GM21447 (cell line): ENCODE data around the gene MAPK12.

Source experiments
- ATAC-seq: cut with Tn5 transposase; IDR thresholded peaks from one replicate; pipeline ENCODE4 v1.9.1; 2021; ENCODE audit not compliant: unreplicated experiment

MAPK12 gene

DNA sequence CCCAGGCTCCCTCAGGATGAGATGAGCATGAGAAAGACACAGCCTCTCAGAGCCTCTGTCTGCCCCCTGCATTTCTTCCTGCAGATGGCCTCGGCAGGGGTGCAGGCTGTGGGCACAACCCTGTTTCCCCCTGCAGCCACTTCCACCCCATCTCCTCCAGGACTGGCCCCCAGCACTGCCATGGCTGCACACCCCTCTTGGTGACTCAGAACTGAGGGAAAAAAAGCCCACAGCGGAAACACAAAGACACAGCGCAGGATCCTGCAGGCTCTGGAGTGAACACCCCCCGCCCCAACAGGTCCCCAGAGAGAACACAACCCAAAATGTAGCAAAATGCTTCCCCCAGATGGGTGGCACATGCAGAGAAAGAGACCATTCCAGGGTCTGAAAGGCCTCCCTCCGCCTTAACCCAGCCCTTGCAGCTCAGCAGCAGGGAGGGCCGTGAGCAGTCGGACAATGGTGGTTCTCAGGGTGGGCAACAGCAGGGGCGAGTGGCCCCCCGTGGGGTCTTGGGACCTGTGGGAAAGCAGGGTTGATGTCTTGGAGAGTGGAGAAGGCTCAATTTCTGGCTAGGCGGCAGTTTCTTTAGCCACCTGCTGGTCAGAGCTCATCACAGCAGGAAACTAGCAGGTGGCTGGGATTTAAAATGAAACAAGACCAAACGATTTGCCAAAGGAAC is 24.6 kb downstream of the MAPK12 start:
- ATAC-seq: no peak

DNA sequence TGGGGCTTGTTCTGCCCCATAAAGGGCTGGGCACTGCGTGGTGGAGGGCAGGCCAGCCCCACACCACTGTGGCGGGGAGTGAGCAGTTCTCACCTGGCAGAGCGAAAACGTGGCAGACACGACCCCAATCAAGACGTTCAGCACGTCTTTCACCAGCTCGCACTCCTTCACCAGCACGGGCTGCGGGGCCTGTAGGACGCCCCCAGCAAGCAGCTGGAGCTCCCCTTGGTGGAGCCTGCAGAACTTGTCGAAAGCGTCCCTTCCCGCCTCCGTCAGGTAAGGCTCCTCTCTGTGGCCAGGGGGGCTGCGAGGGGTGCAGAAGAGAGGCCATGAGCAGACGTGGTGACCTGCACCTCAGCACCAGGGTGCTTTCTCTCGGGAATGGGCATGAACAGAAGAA is 28.3 kb downstream of the MAPK12 start:
- no peak for ATAC-seq

- no peak for ATAC-seq
These were observed 28.9 kb downstream of the MAPK12 start for GRCh38 chr22:50232481-50233151.

DNA sequence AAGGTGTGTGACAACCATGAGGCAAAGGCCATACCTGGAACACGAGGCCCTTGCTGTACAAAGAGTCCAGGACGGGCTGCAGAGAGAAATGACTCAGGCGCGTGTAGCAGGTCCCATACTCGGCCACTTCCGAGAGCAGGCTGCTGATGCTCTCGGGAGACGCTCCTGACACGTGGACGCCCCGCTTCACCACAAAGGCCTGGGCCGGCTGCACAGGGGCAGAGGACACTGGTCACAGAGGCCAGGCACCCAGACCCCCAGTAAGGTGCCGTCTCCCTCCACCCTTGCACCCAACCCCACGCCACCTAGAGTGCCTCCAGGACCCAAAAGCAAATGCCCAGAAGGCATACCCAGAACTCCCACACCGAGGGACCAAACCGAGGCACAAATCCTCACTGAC is 32.1 kb downstream of the MAPK12 start:
- ATAC-seq: no peak

DNA sequence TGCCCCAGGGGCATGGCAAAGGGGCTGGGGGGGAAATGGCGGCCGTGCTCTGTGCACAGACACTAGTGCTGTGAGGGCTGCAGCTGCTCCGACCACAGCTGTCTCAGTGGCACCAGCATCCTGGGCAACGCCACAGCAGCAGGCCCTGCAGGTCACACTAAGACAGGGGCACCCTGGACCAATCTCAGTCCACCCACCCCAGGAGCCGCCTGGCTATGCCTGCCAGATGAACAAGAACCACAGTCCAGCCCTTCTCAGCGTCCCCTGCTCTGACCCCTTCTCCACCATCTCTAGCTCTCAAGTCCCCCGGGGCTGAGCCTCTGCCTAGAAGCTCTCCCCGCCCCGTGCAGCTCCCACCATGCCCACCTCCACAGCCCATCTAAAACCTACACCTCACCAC is 33.1 kb downstream of the MAPK12 start:
- ATAC-seq: no peak

DNA sequence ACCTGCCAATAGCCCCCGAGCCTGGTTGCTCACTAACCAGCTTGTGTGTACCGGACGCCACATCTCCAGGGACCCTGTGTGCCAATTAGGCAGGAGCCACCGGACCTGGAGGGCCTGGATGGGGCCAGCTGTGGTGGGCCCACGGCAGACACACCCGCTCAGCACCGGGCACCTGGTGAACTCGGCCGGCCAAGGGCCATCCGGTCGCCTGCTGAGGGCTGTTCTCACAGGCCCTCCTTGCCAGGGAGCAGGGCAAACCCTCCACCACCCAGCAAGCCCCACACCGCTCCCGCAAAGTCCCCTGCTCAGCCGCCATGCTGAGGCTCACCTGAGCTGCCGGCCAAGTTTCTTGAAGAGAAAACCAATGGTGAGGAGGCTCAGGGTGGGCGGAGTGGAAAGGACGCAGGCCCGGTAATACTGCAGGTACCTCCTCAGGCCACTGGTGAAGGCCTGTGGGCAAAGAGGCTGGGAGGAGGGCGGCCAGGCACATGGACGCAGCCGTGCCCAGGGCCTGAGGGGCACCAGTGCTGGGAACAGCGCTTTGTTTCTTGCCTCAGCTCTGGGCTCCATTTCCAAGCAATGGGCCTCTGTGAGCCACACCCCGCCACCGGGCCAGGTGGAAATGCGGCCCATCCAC is 33.8 kb downstream of the MAPK12 start:
- ATAC-seq: no peak

DNA sequence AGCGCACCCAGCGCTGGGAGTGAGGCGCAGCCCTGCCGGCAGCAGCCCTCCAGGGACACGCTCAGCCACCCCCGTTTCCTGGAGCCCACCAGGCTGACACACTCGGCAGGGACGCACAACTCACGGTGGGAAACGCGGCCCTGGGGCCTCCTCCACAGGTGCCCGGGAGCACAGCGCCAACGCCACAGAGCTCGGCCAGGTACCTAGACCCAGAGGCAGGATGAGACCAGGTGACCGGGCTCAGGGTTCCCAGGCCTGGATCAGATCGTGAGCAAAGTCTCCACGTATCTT is 34.7 kb downstream of the MAPK12 start:
- ATAC-seq: no peak

DNA sequence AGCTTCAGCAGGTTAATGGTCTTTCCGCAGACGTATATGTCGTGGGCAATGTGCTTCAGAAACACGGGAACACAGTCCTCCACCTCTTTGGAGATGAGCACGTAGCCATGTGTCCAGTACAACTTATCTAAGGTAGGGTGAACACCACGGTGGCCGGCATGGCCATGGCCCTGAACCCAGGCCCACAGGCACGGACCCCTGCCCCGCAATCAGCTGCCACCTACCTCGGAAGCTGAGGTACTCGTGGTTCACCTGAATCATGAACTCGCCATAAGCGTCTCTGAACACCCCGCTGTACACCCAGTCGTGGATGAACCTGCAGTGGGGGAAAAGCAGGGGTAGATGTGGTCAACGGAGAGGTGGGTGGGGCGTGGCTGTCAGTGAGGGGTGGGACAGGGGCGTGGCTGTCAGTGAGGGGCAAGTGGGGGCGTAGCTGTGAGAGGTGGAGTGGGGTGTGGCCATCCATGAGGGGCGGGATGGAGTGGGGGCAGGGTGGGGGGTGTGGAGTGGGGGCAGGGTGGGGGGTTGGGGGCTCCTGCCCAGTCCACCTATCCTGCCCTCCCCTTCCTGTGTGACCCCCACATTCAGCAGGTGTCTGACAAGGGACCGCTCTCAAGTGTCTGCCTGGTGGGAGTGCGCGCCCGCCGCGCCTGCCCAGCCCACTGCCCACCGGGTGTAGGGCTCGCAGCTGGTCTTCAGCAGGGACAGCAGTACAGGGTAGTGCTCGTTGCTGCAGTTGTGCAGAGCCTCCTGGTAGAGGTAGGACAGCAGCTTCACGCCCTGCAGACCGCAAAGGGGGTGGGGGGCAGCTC is 35.2 kb downstream of the MAPK12 start:
- ATAC-seq: no peak

DNA sequence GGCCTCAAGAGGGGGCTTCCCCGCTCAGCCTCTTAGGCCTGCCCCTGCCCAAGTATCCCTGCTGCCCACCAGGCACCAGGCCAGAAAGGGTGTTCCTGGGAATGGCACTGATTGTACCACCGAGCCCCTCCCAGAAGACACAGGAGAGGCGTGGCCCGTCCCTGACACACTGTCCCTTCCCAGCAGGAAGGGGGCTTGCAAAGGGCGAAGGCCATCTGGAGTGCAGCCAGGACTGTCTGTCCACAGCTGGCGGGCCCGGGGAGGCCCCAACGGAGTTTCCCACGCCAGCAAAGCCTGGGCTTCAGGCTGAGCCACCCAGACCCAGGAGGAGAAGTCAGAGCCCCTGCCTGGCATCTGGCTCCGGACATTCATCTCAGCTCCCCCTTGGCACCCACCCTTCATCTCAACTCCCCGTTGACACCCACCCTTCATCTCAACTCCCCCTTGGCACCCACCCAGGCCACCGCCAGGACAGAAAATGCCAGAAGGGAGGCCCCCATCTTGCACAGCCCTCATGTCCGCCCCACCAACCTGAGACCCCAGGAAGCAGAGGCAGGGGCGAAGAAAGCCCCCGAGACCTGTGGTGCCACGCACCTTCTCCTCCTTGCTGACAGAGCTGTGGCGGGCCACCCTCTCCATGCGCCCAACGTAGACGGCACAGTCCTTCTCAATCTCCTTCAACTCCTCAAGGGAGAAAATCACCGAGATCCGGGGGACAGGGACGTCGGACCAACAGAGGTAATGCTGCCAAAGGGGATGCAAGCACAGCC is 36.1 kb downstream of the MAPK12 start:
- no peak for ATAC-seq

DNA sequence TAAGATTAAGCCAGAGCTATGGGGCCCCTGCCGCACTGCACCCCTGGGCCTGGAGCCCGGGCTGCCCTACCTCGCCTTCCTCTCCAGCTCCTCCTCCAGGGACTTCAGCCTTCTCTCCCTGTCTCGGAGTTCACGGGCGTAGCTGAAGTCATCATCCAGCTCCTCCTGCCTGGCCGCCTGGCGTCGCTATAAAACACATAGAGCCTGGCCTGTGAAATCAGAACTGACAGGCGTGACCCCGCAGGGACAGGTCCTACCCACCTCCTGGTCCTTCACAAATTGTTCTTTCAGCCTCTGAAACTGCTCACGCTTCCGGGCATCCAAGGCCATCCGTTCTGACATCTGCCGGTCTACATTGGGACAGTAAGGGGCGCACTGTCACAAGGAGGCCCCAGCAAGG is 37.4 kb downstream of the MAPK12 start:
- ATAC-seq: no peak

- ATAC-seq: no peak
These were observed 39.0 kb downstream of the MAPK12 start for GRCh38 chr22:50222508-50222907.

DNA sequence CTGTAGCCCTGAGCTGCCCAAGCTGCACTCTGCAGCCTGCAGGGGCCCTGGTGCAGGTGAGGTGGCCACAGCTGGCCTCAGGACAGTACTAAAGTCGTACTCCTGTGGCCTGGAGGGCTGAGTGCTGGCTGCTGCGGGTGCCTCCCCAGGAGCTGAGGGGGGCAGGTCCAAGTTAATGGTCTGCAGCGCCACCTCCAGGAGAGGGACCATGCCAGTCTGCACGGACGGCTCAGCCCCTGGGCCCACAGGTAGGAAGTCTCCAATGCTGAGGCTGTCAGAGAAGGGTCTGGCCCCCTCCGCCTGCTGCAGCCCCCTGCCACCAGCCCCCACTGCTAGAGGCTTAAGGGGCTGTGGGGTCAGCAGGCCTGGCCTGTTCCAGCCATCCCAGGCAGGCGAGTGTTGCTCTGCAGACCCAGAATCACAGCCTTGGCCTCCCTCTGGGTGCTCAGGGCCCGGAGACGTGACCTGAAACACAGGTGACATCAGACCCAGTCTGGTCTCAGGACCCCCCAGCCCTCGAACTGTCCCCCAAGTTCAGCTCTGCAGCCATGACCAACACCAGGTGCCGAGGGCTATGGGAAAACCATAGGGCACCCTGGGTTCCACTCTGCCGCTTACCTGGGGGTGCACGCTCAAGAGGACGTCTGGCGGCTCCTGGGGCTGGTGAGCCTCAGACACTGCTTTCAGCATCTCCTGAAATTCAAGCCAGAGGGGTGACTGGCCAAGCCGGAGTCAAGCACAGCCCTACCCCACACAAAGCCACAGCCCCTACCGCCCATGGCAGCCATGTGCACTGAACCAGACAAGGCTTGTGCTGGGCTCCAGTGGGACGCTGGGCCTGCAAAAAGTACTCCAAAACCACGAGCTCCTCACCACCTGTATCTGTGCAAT is 39.8 kb downstream of the MAPK12 start:
- ATAC-seq: no peak

DNA sequence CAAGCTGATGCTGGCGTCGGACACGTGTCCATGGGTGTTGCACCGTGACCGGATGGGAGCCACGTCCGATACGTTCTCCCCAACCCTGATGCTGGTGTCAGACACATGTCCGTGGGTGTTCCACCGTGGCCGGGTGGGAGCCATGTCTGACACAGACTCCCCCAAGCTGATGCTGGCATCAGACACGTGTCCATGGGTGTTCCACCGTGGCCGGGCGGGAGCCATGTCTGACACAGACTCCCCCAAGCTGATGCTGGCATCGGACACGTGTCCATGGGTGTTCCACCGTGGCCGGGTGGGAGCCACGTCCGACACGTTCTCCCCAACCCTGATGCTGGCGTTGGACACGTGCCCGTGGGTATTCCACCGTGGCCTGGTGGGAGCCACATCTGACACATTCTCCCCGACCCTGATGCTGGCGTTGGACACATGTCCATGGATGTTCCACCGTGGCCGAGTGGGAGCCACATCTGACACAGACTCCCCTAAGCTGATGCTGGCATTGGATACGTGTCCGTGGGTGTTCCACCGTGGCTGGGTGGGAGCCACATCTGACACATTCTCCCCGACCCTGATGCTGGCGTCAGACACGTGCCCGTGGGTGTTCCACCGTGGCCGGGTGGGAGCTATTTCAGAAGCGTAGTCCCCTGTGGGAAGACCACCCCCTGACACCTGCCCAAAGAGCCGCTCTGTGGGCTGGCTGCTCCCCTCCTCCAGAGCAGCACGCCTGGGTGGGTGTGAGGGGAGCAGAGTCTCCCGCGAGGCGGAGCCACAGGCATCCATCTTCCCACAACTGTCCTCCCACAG is 40.7 kb downstream of the MAPK12 start:
- ATAC-seq: no peak

DNA sequence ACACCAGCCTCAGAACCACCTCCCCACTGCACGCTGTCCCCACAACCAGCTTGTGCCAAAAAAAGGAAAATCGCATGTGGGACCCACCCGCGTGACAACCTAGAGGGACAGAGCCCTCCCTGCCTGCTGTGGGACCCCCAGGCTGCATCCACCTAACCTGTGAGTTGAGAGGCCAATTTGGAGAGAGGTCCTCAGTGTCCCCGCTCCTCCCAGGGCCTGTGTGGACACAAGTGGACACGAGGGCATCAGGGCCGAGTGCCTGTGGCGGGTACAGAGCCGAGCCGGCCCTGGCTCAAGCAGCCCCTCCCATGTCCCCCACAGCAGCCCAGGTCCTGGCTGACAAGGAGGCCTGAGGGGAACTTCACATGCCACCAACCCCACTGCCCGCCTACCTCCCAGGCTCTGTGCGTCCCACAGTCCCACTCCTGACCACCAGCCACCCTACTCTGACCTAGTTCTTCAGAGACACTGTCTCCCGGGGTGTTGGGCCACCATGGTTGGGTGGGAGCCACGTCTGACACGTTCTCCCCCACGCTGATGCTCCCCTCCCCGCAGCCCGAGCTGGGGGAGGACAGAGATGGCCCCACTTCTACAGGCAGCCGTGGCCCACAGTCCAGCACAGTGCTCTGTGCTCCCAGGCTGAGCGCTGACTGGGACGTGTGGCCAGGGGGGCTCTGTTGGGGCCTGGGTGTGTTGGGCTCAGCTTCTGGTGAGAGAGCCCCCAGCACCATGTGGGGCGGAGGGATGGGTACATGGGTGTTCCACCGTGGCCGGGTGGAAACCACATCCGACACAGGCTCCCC is 41.5 kb downstream of the MAPK12 start:
- ATAC-seq: no peak

- no peak for ATAC-seq
These were observed 42.3 kb downstream of the MAPK12 start for GRCh38 chr22:50218996-50219727.

DNA sequence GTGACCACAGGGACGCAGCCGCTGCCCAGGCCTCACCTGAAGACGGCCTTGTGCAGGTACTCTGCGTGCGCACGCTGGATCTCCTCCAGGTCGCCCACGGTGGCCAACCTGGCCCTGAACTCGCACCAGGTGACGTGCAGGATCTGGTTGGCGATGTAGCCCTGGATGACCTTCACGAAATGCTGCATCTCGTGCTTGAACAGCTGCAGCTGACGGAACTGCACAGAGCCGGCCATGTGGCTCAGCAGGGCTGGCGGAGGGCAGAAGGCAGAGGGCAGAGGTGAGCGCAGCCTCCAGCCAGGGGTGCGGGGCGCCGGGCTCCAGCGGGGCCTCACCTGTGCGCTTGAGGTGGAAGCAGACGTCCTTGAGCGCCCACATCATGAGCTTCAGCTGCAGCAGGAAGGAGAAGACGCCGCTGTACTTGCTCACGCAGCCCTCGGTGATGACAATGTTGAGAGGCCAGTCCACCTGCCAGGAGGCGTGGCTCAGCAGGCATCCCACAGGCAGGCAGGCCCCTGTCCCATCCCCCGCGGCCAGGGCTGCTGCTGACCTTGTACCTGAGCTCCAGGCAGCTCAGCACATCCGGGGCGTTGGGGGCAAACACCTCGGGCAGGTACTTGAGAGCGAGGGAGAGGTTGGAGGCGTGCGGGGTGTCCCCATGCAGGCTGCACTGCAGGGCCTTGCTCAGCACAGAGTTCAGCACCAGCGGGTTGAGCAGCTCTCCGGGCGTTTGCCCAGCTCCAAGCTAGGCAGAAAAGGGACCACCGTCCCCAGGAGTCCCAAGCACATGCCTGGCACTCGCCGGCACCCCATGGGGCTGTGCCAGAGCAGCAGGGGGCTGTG is 43.1 kb downstream of the MAPK12 start:
- ATAC-seq: no peak
